SK-N-SH treated with all-trans-retinoic acid at 6 μM for 48 hours (cell line): ENCODE measurements around the gene COA8.
A peak's percentile ranks its signal among the peaks of the same experiment; 100 is the strongest.

ENCODE experiments used
- ATAC-seq: fragments of 200-7000 bp; cut with Tn5 transposase; 3 replicates; pipeline ENCODE4 v1.9.1; 2020; ENCODE audit warnings: mild to moderate bottlenecking, moderate library complexity
- ARNTL ChIP-seq: fragments of 450-650 bp; formaldehyde crosslinking; IDR thresholded peaks from 2 replicates; pipeline ENCODE4 v1.5.0; 2020; ENCODE audit warnings: low read depth, mild to moderate bottlenecking, moderate library complexity, borderline replicate concordance
- BACH2 ChIP-seq: fragments of 250-450 bp; sonication (Bioruptor Pico); IDR thresholded peaks from 2 replicates; pipeline ENCODE4 v1.9.0; 2021; ENCODE audit warnings: mild to moderate bottlenecking, borderline replicate concordance
- CREB5 ChIP-seq: fragments of 250-450 bp; sonication (Bioruptor Pico); IDR thresholded peaks from 2 replicates; pipeline ENCODE4 v1.5.1; 2020; ENCODE audit warnings: low read depth, mild to moderate bottlenecking, moderate library complexity
- CSRNP3 ChIP-seq: fragments of 250-450 bp; sonication (Bioruptor Pico); IDR thresholded peaks from 2 replicates; pipeline ENCODE4 v1.5.1; 2021; ENCODE audit warnings: mild to moderate bottlenecking, moderate library complexity
- ESRRG ChIP-seq: fragments of 250-450 bp; sonication (Bioruptor Pico); IDR thresholded peaks from 2 replicates; pipeline ENCODE4 v1.6.1; 2021; ENCODE audit warnings: mild to moderate bottlenecking
- GLIS3 ChIP-seq: fragments of 250-450 bp; sonication (Bioruptor Pico); IDR thresholded peaks from 2 replicates; pipeline ENCODE4 v1.5.0; 2020; ENCODE audit warnings: mild to moderate bottlenecking, moderate library complexity
- ISL1 ChIP-seq: fragments of 250-450 bp; sonication (Bioruptor Pico); IDR thresholded peaks from 2 replicates; pipeline ENCODE4 v2.1.2; 2022; ENCODE audit warnings: mild to moderate bottlenecking, moderate library complexity
- OSR1 ChIP-seq: fragments of 250-450 bp; sonication (Bioruptor Pico); IDR thresholded peaks from 2 replicates; pipeline ENCODE4 v1.8.0; 2022; ENCODE audit warnings: moderate library complexity, mild to moderate bottlenecking, inconsistent platforms
- PATZ1 ChIP-seq: fragments of 250-450 bp; sonication (Bioruptor Pico); IDR thresholded peaks from 2 replicates; pipeline ENCODE4 v1.8.0; 2020; ENCODE audit warnings: mild to moderate bottlenecking, moderate library complexity, borderline replicate concordance
- POU6F1 ChIP-seq: fragments of 250-450 bp; sonication (Bioruptor Pico); IDR thresholded peaks from 2 replicates; pipeline ENCODE4 v1.8.0; 2021; ENCODE audit warnings: low read depth, mild to moderate bottlenecking, moderate library complexity, borderline replicate concordance
- PPARA ChIP-seq: fragments of 250-450 bp; sonication (Bioruptor Pico); IDR thresholded peaks from 2 replicates; pipeline ENCODE4 v1.5.0; 2020; ENCODE audit warnings: mild to moderate bottlenecking, borderline replicate concordance
- RARB ChIP-seq: fragments of 250-450 bp; sonication (Bioruptor Pico); IDR thresholded peaks from 2 replicates; pipeline ENCODE4 v1.8.0; 2021; ENCODE audit warnings: mild to moderate bottlenecking, moderate library complexity
- SNAI2 ChIP-seq: fragments of 250-450 bp; sonication (Bioruptor Pico); IDR thresholded peaks from 2 replicates; pipeline ENCODE4 v1.5.0; 2020; ENCODE audit warnings: mild to moderate bottlenecking, moderate library complexity
- TCF4 ChIP-seq: fragments of 250-450 bp; sonication (Bioruptor Pico); IDR thresholded peaks from 2 replicates; pipeline ENCODE4 v1.8.0; 2021; ENCODE audit warnings: mild to moderate bottlenecking, moderate library complexity, borderline replicate concordance
- TOX ChIP-seq: fragments of 250-450 bp; sonication (Bioruptor Pico); IDR thresholded peaks from 2 replicates; pipeline ENCODE4 v1.8.0; 2021; ENCODE audit warnings: mild to moderate bottlenecking, moderate library complexity, borderline replicate concordance
- ZC3H10 ChIP-seq: fragments of 250-450 bp; sonication (Bioruptor Pico); IDR thresholded peaks from 2 replicates; pipeline ENCODE4 v1.5.1; 2021; ENCODE audit warnings: mild to moderate bottlenecking, moderate library complexity
- ZFP30 ChIP-seq: fragments of 450-650 bp; formaldehyde crosslinking; IDR thresholded peaks from 2 replicates; pipeline ENCODE4 v1.5.0; 2022; ENCODE audit warnings: mild to moderate bottlenecking, moderate library complexity
- ZNF8 ChIP-seq: fragments of 450-650 bp; formaldehyde crosslinking; IDR thresholded peaks from 2 replicates; pipeline ENCODE4 v1.5.0; 2020; ENCODE audit warnings: mild to moderate bottlenecking, moderate library complexity

Gene COA8

GRCh38 chr14:103517174-103517566 is 45.6 kb upstream of the COA8 start:
- TF ChIP-seq SNAI2 (CRISPR knock-in tag) (no peak), GLIS3 (CRISPR knock-in tag) (no peak), TOX (CRISPR knock-in tag) (no peak), CREB5 (CRISPR knock-in tag) (no peak), ESRRG (CRISPR knock-in tag) (no peak), ARNTL (CRISPR knock-in tag) (no peak), PATZ1 (CRISPR knock-in tag) (no peak), TCF4 (no peak), ISL1 (CRISPR knock-in tag) (no peak), OSR1 (CRISPR knock-in tag) (no peak), RARB (CRISPR knock-in tag) (no peak), PPARA (no peak), ZFP30 (CRISPR knock-in tag) (no peak), ZC3H10 (CRISPR knock-in tag) (no peak), BACH2 (no peak), ZNF8 (CRISPR knock-in tag) (no peak)
- no peak for ATAC-seq

- ATAC-seq, result peak; percentile 13
- TF ChIP-seq RARB (CRISPR knock-in tag) (no peak), POU6F1 (CRISPR knock-in tag) (no peak), PATZ1 (CRISPR knock-in tag) (no peak), BACH2 (no peak), SNAI2 (CRISPR knock-in tag) (no peak), CSRNP3 (CRISPR knock-in tag) (no peak)
These were observed 44.9 kb upstream of the COA8 start for GRCh38 chr14:103517721-103518421.

GRCh38 chr14:103518422-103519042 is 44.2 kb upstream of the COA8 start:
- peak; percentile 70 for ATAC-seq
- no peak for TF ChIP-seq TOX (CRISPR knock-in tag)
- TF ChIP-seq CREB5 (CRISPR knock-in tag), result no peak
- no peak for TF ChIP-seq GLIS3 (CRISPR knock-in tag)
- no peak for TF ChIP-seq ZNF8 (CRISPR knock-in tag)
- TF ChIP-seq ARNTL (CRISPR knock-in tag), result no peak
- no peak for TF ChIP-seq POU6F1 (CRISPR knock-in tag)
- no peak for TF ChIP-seq PATZ1 (CRISPR knock-in tag)
- no peak for TF ChIP-seq TCF4
- no peak for TF ChIP-seq ISL1 (CRISPR knock-in tag)
